CD4-positive, alpha-beta T cell (primary cell): ENCODE data around the gene AXIN1. TPM values are rescaled to one million over a fixed set of nuclear protein-coding genes. Genes with fewer than 3 reads are reported as not detected.

Experiments
- ATAC-seq: fragments of 200-7000 bp; cut with Tn5 transposase; one replicate; pipeline ENCODE4 v1.10.0; 2022; ENCODE audit warnings: mild to moderate bottlenecking; ENCODE audit not compliant: poor library complexity
- CTCF ChIA-PET: fragments of 350-600 bp; sonication (Branson Sonifier 250); formaldehyde crosslinking; loops from one replicate; lab custom pipeline; 2021; ENCODE audit warnings: antibody characterized with exemption, inconsistent platforms; lab: Charles Lee
- POLR2A ChIA-PET: fragments of 350-600 bp; sonication (Branson Sonifier 250); formaldehyde crosslinking; loops from one replicate; lab custom pipeline; 2021; ENCODE audit warnings: antibody characterized with exemption, inconsistent platforms; lab: Charles Lee
- DNase-seq, 14 experiments: peaks; one replicate each; pipeline ENCODE4 v3.0.0-alpha.2; 2013 to 2020; ENCODE audit warnings: mixed read lengths in 2 of 14
- H3K27ac ChIP-seq, 2 donors: one replicate each; pipeline versions ENCODE4 v1.5.1 to v1.7.0; 2013; ENCODE audit warnings: low read length in 2 of 2, low read depth in 1 of 2, mild to moderate bottlenecking in 1 of 2
- H3K27me3 ChIP-seq, 2 experiments: 1 replicate in 1 of 2; 2 replicates in 1 of 2; pipeline versions ENCODE4 v1.6.1 to v1.7.0; 2013; ENCODE audit warnings: low read length in 2 of 2, control low read depth in 1 of 2, mild to moderate bottlenecking in 1 of 2, moderate library complexity in 1 of 2; ENCODE audit not compliant: insufficient read depth in 2 of 2, control insufficient read depth in 1 of 2
- H3K36me3 ChIP-seq: one replicate; pipeline ENCODE4 v1.6.1; 2013; ENCODE audit warnings: low read length, control low read depth; ENCODE audit not compliant: insufficient read depth
- H3K4me1 ChIP-seq: one replicate; pipeline ENCODE4 v1.6.1; 2013; ENCODE audit warnings: low read length, control low read depth; ENCODE audit not compliant: insufficient read depth
- H3K4me3 ChIP-seq: one replicate; pipeline ENCODE4 v1.5.1; 2013; ENCODE audit warnings: mild to moderate bottlenecking, low read length, moderate library complexity
- H3K9me3 ChIP-seq, 2 experiments: 1 replicate in 1 of 2; 2 replicates in 1 of 2; pipeline versions ENCODE4 v1.6.1 to v1.7.0; 2013; ENCODE audit warnings: low read length in 2 of 2, mild to moderate bottlenecking in 2 of 2, control low read depth in 1 of 2, moderate library complexity in 1 of 2; ENCODE audit not compliant: control insufficient read depth in 1 of 2, insufficient read depth in 1 of 2
- H3K27ac Mint-ChIP-seq: one replicate; pipeline ENCODE4 v1.8.0; 2020; ENCODE audit warnings: mixed read lengths
- H3K27me3 Mint-ChIP-seq: one replicate; pipeline ENCODE4 v1.8.0; 2021; ENCODE audit warnings: mixed read lengths
- H3K36me3 Mint-ChIP-seq: one replicate; pipeline ENCODE4 v1.8.0; 2021; ENCODE audit warnings: low read depth, mixed read lengths
- H3K4me1 Mint-ChIP-seq: one replicate; pipeline ENCODE4 v1.8.0; 2021; ENCODE audit warnings: low read depth, mixed read lengths
- H3K4me3 Mint-ChIP-seq: one replicate; pipeline ENCODE4 v1.8.0; 2020; ENCODE audit warnings: mild to moderate bottlenecking, mixed read lengths
- H3K9me3 Mint-ChIP-seq: one replicate; pipeline ENCODE4 v1.8.0; 2020; ENCODE audit warnings: mixed read lengths
- intact Hi-C, 2 experiments: fragments of 100-400 bp; cut with DNase I in 1 of 2; cut with micrococcal nuclease in 1 of 2; formaldehyde crosslinking; loops; one replicate each; pipeline versions ENCODE4 v1.15.1 to v1.9.0; 2023 to 2025; cut with DNase I, micrococcal nuclease
- total RNA-seq, 174 experiments: library from RNA in 2 of 174; stranded (reverse) in 2 of 174; gene quantifications; one replicate each; pipeline ENCODE4 v1.2.3 and lab custom pipeline; 2021 to 2026
- TF ChIP-seq, protein P1 (sequence below): fragments of 200-600 bp; IDR thresholded peaks from one replicate; pipeline ENCODE4 v1.8.0; 2022; ENCODE audit warnings: antibody characterized with exemption, mild to moderate bottlenecking

Gene AXIN1
- total RNA-seq, 2 experiments from 2014 or later, result 24.7 to 26.3 TPM

DNA sequence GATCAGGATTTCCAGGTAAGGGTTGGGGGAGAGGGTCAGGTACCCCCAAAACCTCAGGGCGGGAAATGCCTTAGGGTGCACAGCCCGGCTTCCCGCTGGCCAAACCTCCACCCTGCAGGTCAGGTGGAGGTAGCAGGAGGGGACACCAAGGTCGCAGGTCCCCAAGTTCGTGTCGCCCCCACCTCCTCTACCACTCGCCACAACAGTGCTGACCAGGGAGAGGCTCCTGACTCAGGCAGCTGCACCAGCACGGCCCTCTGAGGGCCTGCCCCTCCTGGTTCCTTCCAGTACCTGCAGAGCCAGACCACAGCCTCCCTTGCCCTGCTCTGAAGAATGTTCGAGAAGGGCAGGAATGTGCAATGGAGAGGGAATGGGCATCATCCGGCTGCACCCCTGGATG, 14.0 kb upstream of the AXIN1 start:
- H3K36me3 Mint-ChIP-seq, result peaks cover 19% of the 10 kb centered on the region
- no peak overlapping the region for H3K4me3 Mint-ChIP-seq
- ATAC-seq, result no peak
- CTCF ChIA-PET, result no interaction called here
- no peaks in the 10 kb centered on the region for H3K27me3 Mint-ChIP-seq
- POLR2A ChIA-PET, result interaction anchor here (1.2 kb wide), 1 partner anchor 260 kb away, joined by 3 read pairs; no protein-coding TSS in a partner anchor
- Histone ChIP-seq H3K4me1 (peaks cover 33% of the 10 kb centered on the region), H3K27me3 (no peaks in the 10 kb centered on the region), H3K9me3 (no peaks in the 10 kb centered on the region), H3K27ac (no peak overlapping the region), H3K4me3 (no peak overlapping the region), H3K36me3 (peaks cover 29% of the 10 kb centered on the region)
- H3K9me3 Mint-ChIP-seq, result no peaks in the 10 kb centered on the region
- no peak overlapping the region for H3K27ac Mint-ChIP-seq
- DNase-seq, result no peak
- TF ChIP-seq, protein P1, sequence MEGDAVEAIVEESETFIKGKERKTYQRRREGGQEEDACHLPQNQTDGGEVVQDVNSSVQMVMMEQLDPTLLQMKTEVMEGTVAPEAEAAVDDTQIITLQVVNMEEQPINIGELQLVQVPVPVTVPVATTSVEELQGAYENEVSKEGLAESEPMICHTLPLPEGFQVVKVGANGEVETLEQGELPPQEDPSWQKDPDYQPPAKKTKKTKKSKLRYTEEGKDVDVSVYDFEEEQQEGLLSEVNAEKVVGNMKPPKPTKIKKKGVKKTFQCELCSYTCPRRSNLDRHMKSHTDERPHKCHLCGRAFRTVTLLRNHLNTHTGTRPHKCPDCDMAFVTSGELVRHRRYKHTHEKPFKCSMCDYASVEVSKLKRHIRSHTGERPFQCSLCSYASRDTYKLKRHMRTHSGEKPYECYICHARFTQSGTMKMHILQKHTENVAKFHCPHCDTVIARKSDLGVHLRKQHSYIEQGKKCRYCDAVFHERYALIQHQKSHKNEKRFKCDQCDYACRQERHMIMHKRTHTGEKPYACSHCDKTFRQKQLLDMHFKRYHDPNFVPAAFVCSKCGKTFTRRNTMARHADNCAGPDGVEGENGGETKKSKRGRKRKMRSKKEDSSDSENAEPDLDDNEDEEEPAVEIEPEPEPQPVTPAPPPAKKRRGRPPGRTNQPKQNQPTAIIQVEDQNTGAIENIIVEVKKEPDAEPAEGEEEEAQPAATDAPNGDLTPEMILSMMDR, result no peak
- H3K4me1 Mint-ChIP-seq, result peaks cover 23% of the 10 kb centered on the region
- intact Hi-C loops, result no loop called here

- POLR2A ChIA-PET, result interaction anchor here (1.3 kb wide), 1 partner anchor 37 kb away, joined by 3 read pairs; the partner anchor contains the start of gene DECR2
- DNase-seq, result no peak
- Mint-ChIP-seq H3K9me3 (no peaks in the 10 kb centered on the region), H3K27me3 (no peaks in the 10 kb centered on the region), H3K4me1 (peaks cover 13% of the 10 kb centered on the region), H3K36me3 (peaks cover 12% of the 10 kb centered on the region), H3K4me3 (no peak overlapping the region), H3K27ac (no peak overlapping the region)
- intact Hi-C loops, result no loop called here
- CTCF ChIA-PET, result no interaction called here
- TF ChIP-seq, protein P1, result no peak
- Histone ChIP-seq H3K27me3 (no peaks in the 10 kb centered on the region), H3K4me3 (no peak overlapping the region), H3K27ac (no peak overlapping the region), H3K9me3 (no peaks in the 10 kb centered on the region), H3K4me1 (peaks cover 21% of the 10 kb centered on the region), H3K36me3 (peaks cover 27% of the 10 kb centered on the region)
- ATAC-seq, result no peak
Measured at GRCh38 chr16:364595-365491, 12.3 kb upstream of the AXIN1 start.

DNA sequence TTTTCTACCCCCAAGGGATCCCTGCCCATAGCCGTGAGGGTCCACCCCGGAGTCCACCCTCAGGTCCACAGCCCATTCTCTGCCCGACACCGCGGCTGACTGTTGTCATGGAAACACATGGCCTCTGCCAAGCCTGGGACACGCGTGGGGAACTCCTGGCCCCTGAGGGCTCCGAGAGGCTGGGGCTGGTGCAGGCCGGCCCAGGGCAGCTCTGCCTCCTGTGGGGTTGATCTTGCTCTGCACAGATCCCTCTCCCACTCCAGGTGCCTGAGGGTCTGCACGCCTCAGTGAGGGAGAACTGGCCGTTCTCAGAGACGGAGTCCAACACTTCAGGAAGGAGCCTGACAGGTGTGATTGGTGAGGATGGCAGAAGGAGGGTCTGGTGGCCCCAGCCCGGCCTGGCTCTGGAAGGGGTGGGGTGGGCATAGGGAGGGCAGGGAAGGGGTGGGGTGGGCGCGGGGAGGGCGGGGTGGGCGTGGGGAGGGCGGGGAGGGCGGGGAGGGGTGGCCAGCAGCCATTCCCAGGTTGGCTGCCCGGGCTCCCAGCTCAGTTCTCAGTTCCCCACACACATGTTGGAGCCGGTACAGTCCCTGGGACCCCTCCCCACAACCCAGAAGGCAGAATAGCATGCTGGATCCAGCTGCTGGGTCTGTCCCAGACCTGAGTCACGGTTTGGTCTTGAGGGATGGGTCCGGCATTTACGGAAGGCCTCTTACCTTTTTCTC, 11.4 kb upstream of the AXIN1 start:
- TF ChIP-seq, protein P1, result no peak
- ATAC-seq, result no peak
- no peak overlapping the region for H3K4me3 Mint-ChIP-seq
- no peaks in the 10 kb centered on the region for H3K9me3 Mint-ChIP-seq
- Histone ChIP-seq H3K27ac (no peak overlapping the region), H3K9me3 (no peaks in the 10 kb centered on the region), H3K36me3 (peaks cover 26% of the 10 kb centered on the region), H3K4me1 (peaks cover 16% of the 10 kb centered on the region), H3K27me3 (no peaks in the 10 kb centered on the region), H3K4me3 (no peak overlapping the region)
- CTCF ChIA-PET, result interaction anchor here (2.5 kb wide), 1 partner anchor 257 kb away, joined by 19 read pairs; no protein-coding TSS in a partner anchor
- no peaks in the 10 kb centered on the region for H3K27me3 Mint-ChIP-seq
- H3K4me1 Mint-ChIP-seq, result peaks cover 6% of the 10 kb centered on the region
- no peak for DNase-seq
- H3K27ac Mint-ChIP-seq, result no peak overlapping the region
- POLR2A ChIA-PET, result interaction anchor here (1.2 to 1.3 kb wide), 2 partner anchors 16 to 38 kb away, joined by 3 to 4 read pairs; partner anchors contain the start of gene DECR2
- intact Hi-C loops, result no loop called here
- peaks cover 10% of the 10 kb centered on the region for H3K36me3 Mint-ChIP-seq
